ENCODE data around the gene ATP13A3. TPM values are rescaled to one million over a fixed set of nuclear protein-coding genes. Genes with fewer than 3 reads are reported as not detected.

The ATP13A3 gene
- total RNA-seq, 1 donor from 2014 or later: 79.2 TPM

DNA sequence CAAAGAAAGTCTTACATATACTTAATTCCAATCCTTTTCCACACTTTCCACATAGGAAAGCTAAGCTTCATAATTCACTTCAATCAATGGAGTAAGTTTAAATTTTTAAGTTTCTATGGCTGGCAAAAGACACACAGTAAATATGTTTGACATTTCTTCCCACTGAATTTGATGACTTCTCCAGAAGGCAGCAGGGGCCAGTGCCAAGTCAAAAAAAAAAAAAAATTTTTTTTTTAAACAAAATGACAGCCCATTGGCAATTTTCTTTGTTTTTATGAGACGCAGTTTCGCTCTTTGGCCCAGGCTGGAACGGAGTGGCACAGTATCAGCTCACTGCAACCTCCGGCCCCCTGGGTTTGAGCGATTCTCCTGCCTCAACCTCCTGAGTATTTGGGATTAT, 28.7 kb downstream of the ATP13A3 start:
- H3K4me1 ChIP-seq (ENCODE audit: insufficient read depth, low read length): no peaks in the 10 kb centered on the region
- H3K36me3 Mint-ChIP-seq (ENCODE audit: low read depth, unreplicated experiment): peaks cover 4% of the 10 kb centered on the region
- H3K27ac ChIP-seq (ENCODE audit: low read depth, low read length): no peak overlapping the region
- no peaks in the 10 kb centered on the region for H3K27me3 ChIP-seq (ENCODE audit: insufficient read depth, low read length)
- no peaks in the 10 kb centered on the region for H3K9me3 ChIP-seq (ENCODE audit: insufficient read depth, low read depth, low read length)
- peaks cover 21% of the 10 kb centered on the region for H4K20me1 ChIP-seq (ENCODE audit: insufficient read depth, low read length)
- DNase-seq (ENCODE audit: low read depth) (no peak), FAIRE-seq (no peak)
- no peak overlapping the region for H3K4me3 Mint-ChIP-seq (ENCODE audit: unreplicated experiment)
- no peak overlapping the region for H3K9ac ChIP-seq (ENCODE audit: low read length)
- H3K4me3 ChIP-seq (ENCODE audit: insufficient read depth, low read depth, low read length): no peak overlapping the region
- no peak overlapping the region for H3K4me2 ChIP-seq (ENCODE audit: low read length)
- no peak overlapping the region for H3K27ac Mint-ChIP-seq (ENCODE audit: unreplicated experiment)
- no peaks in the 10 kb centered on the region for H3K4me1 Mint-ChIP-seq (ENCODE audit: low read depth, unreplicated experiment)
- H3K79me2 ChIP-seq (ENCODE audit: insufficient read depth, low read length): peaks cover 39% of the 10 kb centered on the region
- H2AFZ ChIP-seq (ENCODE audit: low read depth, low read length): no peak overlapping the region
- no peaks in the 10 kb centered on the region for H3K27me3 Mint-ChIP-seq (ENCODE audit: low read depth, unreplicated experiment)
- H3K9me3 Mint-ChIP-seq (ENCODE audit: unreplicated experiment): no peaks in the 10 kb centered on the region
- no peak for TF ChIP-seq EZH2 (IDR thresholded peaks at IDR 0.05; ENCODE audit: insufficient read depth, low read length)
- TF ChIP-seq, protein P1, sequence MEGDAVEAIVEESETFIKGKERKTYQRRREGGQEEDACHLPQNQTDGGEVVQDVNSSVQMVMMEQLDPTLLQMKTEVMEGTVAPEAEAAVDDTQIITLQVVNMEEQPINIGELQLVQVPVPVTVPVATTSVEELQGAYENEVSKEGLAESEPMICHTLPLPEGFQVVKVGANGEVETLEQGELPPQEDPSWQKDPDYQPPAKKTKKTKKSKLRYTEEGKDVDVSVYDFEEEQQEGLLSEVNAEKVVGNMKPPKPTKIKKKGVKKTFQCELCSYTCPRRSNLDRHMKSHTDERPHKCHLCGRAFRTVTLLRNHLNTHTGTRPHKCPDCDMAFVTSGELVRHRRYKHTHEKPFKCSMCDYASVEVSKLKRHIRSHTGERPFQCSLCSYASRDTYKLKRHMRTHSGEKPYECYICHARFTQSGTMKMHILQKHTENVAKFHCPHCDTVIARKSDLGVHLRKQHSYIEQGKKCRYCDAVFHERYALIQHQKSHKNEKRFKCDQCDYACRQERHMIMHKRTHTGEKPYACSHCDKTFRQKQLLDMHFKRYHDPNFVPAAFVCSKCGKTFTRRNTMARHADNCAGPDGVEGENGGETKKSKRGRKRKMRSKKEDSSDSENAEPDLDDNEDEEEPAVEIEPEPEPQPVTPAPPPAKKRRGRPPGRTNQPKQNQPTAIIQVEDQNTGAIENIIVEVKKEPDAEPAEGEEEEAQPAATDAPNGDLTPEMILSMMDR (IDR thresholded peaks at IDR 0.05; ENCODE audit: insufficient read depth, low read depth, low read length): no peak
- peaks cover 37% of the 10 kb centered on the region for H3K36me3 ChIP-seq (ENCODE audit: insufficient read depth, low read length)

DNA sequence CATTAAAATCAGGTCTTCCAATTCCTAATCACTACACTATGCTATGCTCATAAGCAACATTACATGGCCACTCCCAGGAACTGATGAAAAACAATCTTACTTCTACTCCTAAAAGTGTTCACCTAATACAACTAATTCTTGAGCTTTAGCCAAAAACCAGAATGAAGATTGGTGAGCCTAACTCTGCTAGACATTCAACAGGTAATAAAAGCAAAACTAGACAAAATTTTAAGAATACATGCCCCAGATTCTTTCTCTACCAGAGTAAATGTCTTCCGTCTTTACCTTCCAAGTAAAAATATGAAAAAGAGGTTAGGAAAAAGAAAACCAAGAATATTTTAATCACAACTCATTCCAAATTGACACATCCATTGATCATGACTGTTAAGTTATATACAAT, 31.3 kb downstream of the ATP13A3 start:
- Histone ChIP-seq H4K20me1 (ENCODE audit: insufficient read depth, low read length) (peaks cover 6% of the 10 kb centered on the region), H3K9ac (ENCODE audit: low read length) (no peak overlapping the region), H3K9me3 (ENCODE audit: insufficient read depth, low read depth, low read length) (no peaks in the 10 kb centered on the region), H3K27ac (ENCODE audit: low read depth, low read length) (no peak overlapping the region), H2AFZ (ENCODE audit: low read depth, low read length) (no peak overlapping the region), H3K27me3 (ENCODE audit: insufficient read depth, low read length) (no peaks in the 10 kb centered on the region), H3K4me3 (ENCODE audit: insufficient read depth, low read depth, low read length) (no peak overlapping the region), H3K4me1 (ENCODE audit: insufficient read depth, low read length) (no peaks in the 10 kb centered on the region), H3K4me2 (ENCODE audit: low read length) (no peak overlapping the region), H3K36me3 (ENCODE audit: insufficient read depth, low read length) (peaks cover 40% of the 10 kb centered on the region), H3K79me2 (ENCODE audit: insufficient read depth, low read length) (peaks cover 16% of the 10 kb centered on the region)
- no peaks in the 10 kb centered on the region for H3K27me3 Mint-ChIP-seq (ENCODE audit: low read depth, unreplicated experiment)
- FAIRE-seq (no peak), DNase-seq (ENCODE audit: low read depth) (no peak)
- no peak overlapping the region for H3K4me3 Mint-ChIP-seq (ENCODE audit: unreplicated experiment)
- H3K4me1 Mint-ChIP-seq (ENCODE audit: low read depth, unreplicated experiment): no peaks in the 10 kb centered on the region
- H3K27ac Mint-ChIP-seq (ENCODE audit: unreplicated experiment): no peak overlapping the region
- no peaks in the 10 kb centered on the region for H3K9me3 Mint-ChIP-seq (ENCODE audit: unreplicated experiment)
- no peak for TF ChIP-seq EZH2 (IDR thresholded peaks at IDR 0.05; ENCODE audit: insufficient read depth, low read length)
- peaks cover 11% of the 10 kb centered on the region for H3K36me3 Mint-ChIP-seq (ENCODE audit: low read depth, unreplicated experiment)

DNA sequence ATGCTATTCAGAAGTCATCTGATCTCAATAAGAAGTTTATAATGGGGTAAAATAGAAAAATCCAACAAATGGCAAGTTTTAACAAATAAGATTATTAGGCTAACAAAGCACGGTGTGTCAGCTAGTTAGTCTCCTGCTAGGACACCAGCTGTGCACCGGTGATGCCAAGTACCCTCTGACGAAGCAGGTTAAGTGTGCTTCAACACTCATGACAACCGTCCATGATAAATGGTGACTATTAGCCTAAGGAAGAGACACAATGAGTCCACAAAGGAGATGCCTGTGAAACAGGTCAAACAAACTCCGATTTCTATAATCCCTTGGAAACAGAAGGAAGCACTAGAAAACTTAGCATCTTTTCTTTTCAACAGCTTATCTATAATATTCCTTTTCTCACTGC, 36.5 kb downstream of the ATP13A3 start:
- Mint-ChIP-seq H3K4me1 (ENCODE audit: low read depth, unreplicated experiment) (no peaks in the 10 kb centered on the region), H3K27ac (ENCODE audit: unreplicated experiment) (no peak overlapping the region), H3K9me3 (ENCODE audit: unreplicated experiment) (no peaks in the 10 kb centered on the region), H3K4me3 (ENCODE audit: unreplicated experiment) (no peak overlapping the region), H3K36me3 (ENCODE audit: low read depth, unreplicated experiment) (peaks cover 13% of the 10 kb centered on the region), H3K27me3 (ENCODE audit: low read depth, unreplicated experiment) (no peaks in the 10 kb centered on the region)
- no peak for TF ChIP-seq EZH2 (IDR thresholded peaks at IDR 0.05; ENCODE audit: insufficient read depth, low read length)
- TF ChIP-seq, protein P1 (IDR thresholded peaks at IDR 0.05; ENCODE audit: insufficient read depth, low read depth, low read length): no peak
- no peak for FAIRE-seq
- Histone ChIP-seq H3K9ac (ENCODE audit: low read length) (no peak overlapping the region), H2AFZ (ENCODE audit: low read depth, low read length) (no peak overlapping the region), H3K4me3 (ENCODE audit: insufficient read depth, low read depth, low read length) (no peak overlapping the region), H3K79me2 (ENCODE audit: insufficient read depth, low read length) (no peaks in the 10 kb centered on the region), H4K20me1 (ENCODE audit: insufficient read depth, low read length) (peaks cover 4% of the 10 kb centered on the region), H3K27me3 (ENCODE audit: insufficient read depth, low read length) (no peaks in the 10 kb centered on the region), H3K27ac (ENCODE audit: low read depth, low read length) (no peak overlapping the region), H3K4me2 (ENCODE audit: low read length) (no peak overlapping the region), H3K36me3 (ENCODE audit: insufficient read depth, low read length) (peaks cover 61% of the 10 kb centered on the region), H3K4me1 (ENCODE audit: insufficient read depth, low read length) (no peaks in the 10 kb centered on the region), H3K9me3 (ENCODE audit: insufficient read depth, low read depth, low read length) (no peaks in the 10 kb centered on the region)
- no peak for DNase-seq (ENCODE audit: low read depth)
